ENCODE results near the gene KRTAP29-1.

Gene KRTAP29-1

GRCh38 chr17:41304091-41304490 lies 1.4 kb upstream of the KRTAP29-1 start:
- H3K27ac ChIP-seq = no peak overlapping the region
- TF ChIP-seq ZFX (IDR thresholded peaks at IDR 0.05) = no peak
- TF ChIP-seq CTCF (conservative IDR thresholded peaks at IDR 0.05) = no peak

GRCh38 chr17:41302981-41303380 lies 330 bp upstream of the KRTAP29-1 start:
- no peak overlapping the region for H3K27ac ChIP-seq
- TF ChIP-seq ZFX (IDR thresholded peaks at IDR 0.05) (no peak), CTCF (conservative IDR thresholded peaks at IDR 0.05) (no peak)

- TF ChIP-seq CTCF (conservative IDR thresholded peaks at IDR 0.05) = no peak
- TF ChIP-seq ZFX (IDR thresholded peaks at IDR 0.05) = no peak
- H3K27ac ChIP-seq = no peak overlapping the region
Observed at GRCh38 chr17:41301204-41301790, 1.4 kb downstream of the KRTAP29-1 start.

GRCh38 chr17:41298458-41299135 lies 4.1 kb downstream of the KRTAP29-1 start:
- TF ChIP-seq ZFX (IDR thresholded peaks at IDR 0.05) (no peak), CTCF (conservative IDR thresholded peaks at IDR 0.05) (no peak)
- no peak overlapping the region for H3K27ac ChIP-seq

- no peak overlapping the region for H3K27ac ChIP-seq
- TF ChIP-seq ZFX (IDR thresholded peaks at IDR 0.05) (no peak), CTCF (conservative IDR thresholded peaks at IDR 0.05) (no peak)
Observed at GRCh38 chr17:41296846-41297245, 5.8 kb downstream of the KRTAP29-1 start.

- H3K27ac ChIP-seq = no peak overlapping the region
- TF ChIP-seq CTCF (conservative IDR thresholded peaks at IDR 0.05) (no peak), ZFX (IDR thresholded peaks at IDR 0.05) (no peak)
Observed at GRCh38 chr17:41294016-41294415, 8.6 kb downstream of the KRTAP29-1 start.

GRCh38 chr17:41287050-41287449 lies 15.6 kb downstream of the KRTAP29-1 start:
- no peak for TF ChIP-seq CTCF (conservative IDR thresholded peaks at IDR 0.05)
- no peak for TF ChIP-seq ZFX (IDR thresholded peaks at IDR 0.05)

More at GRCh38 chr17:41287050-41287449, 15.6 kb downstream of the KRTAP29-1 start:
- no peak overlapping the region for H3K27ac ChIP-seq
